Esophagus muscularis mucosa (tissue), 4 donors: ENCODE data around the gene MKI67.

Experiments used
- EP300 ChIP-seq: sonication (generic); formaldehyde crosslinking; IDR thresholded peaks from one replicate; pipeline ENCODE4 v1.6.1; 2017; ENCODE audit warnings: antibody characterized with exemption
- POLR2A ChIP-seq: fragments of 450-650 bp; IDR thresholded peaks from one replicate; pipeline ENCODE4 v1.6.1; 2017; ENCODE audit warnings: antibody characterized with exemption, moderate library complexity, mild to moderate bottlenecking, low read depth
- POLR2AphosphoS5 ChIP-seq, 2 donors: sonication (generic); formaldehyde crosslinking; IDR thresholded peaks; one replicate each; pipeline ENCODE4 v1.6.1; 2017; ENCODE audit warnings: antibody characterized with exemption in 2 of 2
- TF ChIP-seq, protein P1 (sequence below), 3 experiments: fragments of 200-600 bp in 2 of 3; fragments of 450-650 bp in 1 of 3; sonication (generic) in 2 of 3; IDR thresholded peaks; one replicate each; pipeline ENCODE4 v1.5.1; 2017 to 2019; ENCODE audit warnings: antibody characterized with exemption in 3 of 3, mild to moderate bottlenecking in 2 of 3, moderate library complexity in 1 of 3

DNA sequence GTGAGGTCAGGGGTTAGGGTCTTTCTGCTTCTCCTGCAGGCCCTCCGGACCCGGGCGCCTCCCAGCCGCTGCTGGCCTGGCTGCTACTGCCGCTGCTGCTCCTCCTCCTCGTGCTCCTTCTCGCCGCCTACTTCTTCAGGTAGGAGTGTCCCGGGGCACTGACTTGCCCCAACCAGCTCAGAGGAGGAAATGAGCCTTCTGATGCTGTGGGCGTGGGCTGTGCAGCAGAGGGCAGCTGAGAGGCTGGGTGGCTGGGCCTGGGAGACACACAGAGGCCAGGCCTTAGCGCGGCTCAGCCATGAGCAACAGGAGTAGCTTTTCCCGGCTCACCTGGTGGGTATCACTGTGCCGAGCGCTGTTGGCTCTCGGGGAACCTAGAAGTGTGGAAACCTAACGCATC lies 78.9 kb downstream of the MKI67 start:
- TF ChIP-seq, protein P1, sequence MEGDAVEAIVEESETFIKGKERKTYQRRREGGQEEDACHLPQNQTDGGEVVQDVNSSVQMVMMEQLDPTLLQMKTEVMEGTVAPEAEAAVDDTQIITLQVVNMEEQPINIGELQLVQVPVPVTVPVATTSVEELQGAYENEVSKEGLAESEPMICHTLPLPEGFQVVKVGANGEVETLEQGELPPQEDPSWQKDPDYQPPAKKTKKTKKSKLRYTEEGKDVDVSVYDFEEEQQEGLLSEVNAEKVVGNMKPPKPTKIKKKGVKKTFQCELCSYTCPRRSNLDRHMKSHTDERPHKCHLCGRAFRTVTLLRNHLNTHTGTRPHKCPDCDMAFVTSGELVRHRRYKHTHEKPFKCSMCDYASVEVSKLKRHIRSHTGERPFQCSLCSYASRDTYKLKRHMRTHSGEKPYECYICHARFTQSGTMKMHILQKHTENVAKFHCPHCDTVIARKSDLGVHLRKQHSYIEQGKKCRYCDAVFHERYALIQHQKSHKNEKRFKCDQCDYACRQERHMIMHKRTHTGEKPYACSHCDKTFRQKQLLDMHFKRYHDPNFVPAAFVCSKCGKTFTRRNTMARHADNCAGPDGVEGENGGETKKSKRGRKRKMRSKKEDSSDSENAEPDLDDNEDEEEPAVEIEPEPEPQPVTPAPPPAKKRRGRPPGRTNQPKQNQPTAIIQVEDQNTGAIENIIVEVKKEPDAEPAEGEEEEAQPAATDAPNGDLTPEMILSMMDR (IDR thresholded peaks at IDR 0.05), result no peak
- TF ChIP-seq POLR2AphosphoS5 (IDR thresholded peaks at IDR 0.05) (peak; percentile 52 to 74), POLR2A (peak; percentile 48), EP300 (no peak)
